Stimulated activated CD4-positive, alpha-beta T cell treated with anti-CD3 and anti-CD28 coated beads, Interleukin-2, amount 100 ng/mL, for 48 hours (primary cell): ENCODE results near the gene TEX38.
"Not testable (repeated sequence)": the region's sequence is repeated elsewhere in the genome, so short reads cannot be mapped to it uniquely, and the experiment has no call there.

Experiments used
- DNase-seq, 2 donors: peaks; one replicate each; pipeline ENCODE4 v3.0.0-alpha.2; 2020

Gene TEX38

GRCh38 chr1:46689897-46690296 is 18.2 kb downstream of the TEX38 start:
- no peak for DNase-seq

DNA sequence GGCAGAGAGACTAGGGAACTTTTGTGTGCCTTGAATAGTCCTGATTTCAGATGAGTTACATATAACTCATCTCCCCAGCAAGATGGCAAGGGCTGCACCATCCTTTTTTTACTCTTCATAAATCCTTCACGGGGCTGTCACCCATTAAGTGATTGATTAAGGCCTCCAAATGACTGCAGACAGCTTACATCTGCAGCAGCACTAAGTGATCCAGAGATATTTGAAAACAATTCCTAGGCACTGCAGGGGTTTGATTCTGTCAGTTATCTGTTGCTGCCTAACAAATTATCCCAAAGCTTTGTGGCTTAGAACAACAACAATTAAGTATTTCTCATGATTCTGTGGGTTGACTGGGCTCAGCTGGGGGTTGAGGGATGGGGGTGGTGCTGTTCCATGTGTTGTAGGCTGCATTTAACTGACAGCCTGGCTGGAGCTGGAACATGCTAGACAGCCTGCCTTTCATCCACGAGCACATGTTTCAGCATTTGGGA is 19.3 kb downstream of the TEX38 start:
- no peak for DNase-seq

- DNase-seq: no peak
Measured at GRCh38 chr1:46691997-46692790, 20.5 kb downstream of the TEX38 start.

DNA sequence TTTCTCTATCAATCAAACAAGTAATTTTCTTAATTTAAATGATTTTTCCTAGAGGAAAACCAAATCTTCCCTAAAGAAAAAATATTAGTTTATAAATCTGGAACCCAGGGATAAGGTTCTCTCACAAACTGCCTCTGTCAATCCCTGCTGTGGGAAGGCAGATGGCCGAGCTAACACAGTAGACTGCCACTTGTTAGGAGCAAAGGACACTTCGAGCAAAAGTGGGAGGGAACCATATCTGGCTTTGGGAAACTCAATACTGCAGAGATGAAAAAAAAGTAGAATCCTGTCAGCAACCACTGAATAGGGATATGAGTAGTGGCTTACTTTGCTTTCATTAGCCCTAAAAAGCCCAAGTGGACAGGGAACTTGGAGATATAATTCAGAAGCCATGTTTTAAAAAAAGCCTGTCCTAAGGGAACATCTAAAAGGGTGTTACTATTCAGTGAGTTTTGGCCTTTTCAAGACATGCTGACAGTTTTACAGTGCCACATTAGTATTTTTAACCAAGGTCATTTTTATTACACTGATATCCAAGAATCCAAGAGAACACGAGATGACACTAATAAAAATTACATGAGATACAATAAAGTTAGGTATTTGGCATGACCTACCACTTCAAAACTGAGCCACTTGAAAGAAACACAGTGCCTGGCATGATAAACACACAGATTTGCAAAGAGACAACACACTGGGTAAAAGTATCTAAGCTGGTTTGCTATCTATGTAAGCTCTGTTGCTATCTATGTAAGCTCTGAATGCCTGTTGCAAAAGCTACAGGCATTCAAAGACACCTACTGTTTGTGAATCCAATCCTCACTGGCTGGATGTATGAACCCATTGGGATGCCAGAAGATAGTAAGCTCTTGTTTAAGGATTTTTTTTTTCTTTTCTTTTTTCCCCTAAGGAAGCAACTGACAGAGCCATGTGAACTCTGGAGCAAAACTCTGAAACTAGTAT is 21.4 kb downstream of the TEX38 start:
- no peak for DNase-seq

- not testable (repeated sequence) for DNase-seq
Measured at GRCh38 chr1:46694676-46695075, 23.0 kb downstream of the TEX38 start.

GRCh38 chr1:46697053-46697452 is 25.4 kb downstream of the TEX38 start:
- no peak for DNase-seq

- DNase-seq: no peak
Measured at GRCh38 chr1:46699666-46700065, 28.0 kb downstream of the TEX38 start.

GRCh38 chr1:46703927-46704641 is 32.4 kb downstream of the TEX38 start:
- DNase-seq: no peak

DNA sequence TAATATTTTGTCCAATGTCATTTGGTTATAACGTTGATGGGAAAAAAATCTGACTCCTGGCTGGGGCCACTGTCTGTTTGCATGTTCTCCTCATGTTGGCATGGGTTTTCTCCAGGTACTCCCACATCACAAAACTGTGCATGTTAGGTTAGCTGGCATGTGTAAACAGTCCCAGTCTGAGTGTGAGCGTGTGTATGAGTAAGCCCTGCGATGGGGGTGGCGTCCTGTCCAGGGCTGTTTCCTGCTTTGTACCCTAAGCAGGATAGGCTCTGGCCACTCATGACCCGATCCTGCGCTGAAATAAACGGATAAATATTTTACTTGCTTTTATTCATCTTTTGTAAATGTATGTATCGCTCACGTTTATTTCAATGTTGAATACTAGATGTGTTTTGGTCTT is 33.8 kb downstream of the TEX38 start:
- DNase-seq: no peak

- no peak for DNase-seq
Measured at GRCh38 chr1:46708121-46708520, 36.5 kb downstream of the TEX38 start.

- DNase-seq: no peak
Measured at GRCh38 chr1:46714976-46715375, 43.3 kb downstream of the TEX38 start.

- DNase-seq: no peak
Measured at GRCh38 chr1:46717654-46718053, 46.0 kb downstream of the TEX38 start.

DNA sequence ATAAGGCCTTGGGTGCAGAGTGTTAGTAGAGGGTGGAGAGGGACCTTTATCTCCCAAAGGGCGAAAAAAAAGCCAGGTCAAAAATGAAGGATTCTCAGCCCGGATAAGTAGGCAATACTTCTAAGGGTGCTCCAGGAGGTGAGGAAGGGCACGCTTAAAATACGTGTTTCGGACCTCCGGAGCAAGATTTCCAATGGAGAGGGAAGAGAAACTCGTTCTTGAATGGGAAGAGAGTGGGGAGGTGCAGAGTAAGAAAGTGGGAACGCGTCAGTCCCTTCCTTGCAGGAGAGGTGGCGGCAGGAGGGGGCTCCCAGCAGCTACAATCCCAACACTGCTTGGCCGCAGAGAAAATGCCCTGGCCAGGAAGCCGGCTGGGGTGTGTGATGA is 46.7 kb downstream of the TEX38 start:
- no peak for DNase-seq

DNA sequence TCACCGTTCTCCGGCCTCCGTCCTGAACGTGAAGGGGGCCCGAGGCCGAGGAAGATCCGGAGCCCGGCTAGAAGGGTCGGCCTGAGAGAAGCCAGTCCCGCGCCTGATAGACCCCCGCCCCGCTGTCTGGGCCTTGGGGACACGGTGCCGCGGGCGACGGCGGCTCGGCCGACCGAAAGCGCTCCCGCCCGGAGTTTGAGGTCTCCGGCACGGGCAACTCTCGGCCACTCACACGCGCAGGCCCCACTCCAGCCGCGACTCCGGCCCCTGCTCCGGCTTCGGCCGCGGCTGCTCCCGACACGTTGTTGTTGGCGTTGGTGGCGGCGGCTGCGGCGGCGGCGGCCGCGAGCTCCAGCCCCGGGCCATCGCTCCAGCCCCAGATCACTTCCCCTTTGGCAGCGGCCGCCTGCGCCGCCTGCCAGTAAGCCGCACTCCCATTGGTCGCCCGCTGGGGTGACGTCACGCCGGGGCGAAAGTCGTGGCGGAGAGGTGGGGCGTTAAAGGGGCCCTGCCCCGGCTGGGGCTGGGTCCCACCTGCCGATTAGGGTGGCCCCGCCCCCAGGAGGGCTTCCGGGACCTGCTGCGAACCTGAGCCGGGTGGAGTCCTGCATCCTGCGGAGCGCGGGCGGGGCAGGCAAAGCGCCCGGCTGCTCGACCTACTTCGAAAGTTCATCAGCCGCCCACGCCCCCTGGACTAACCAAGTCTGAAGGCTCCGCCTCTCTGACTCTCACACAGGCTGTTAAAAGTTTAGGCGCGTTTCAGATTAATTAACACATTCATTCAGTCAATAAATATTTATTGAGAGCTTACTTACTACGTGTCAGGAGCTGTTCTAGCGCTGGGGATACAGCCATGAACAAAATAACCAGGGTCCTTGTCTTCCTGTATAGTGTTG is 47.3 kb downstream of the TEX38 start, which contains the start of gene EFCAB14:
TSS of gene EFCAB14 (minus strand) at position 388 of the 896 bp plus-strand sequence. CDS start 1,027 bp downstream, outside the sequence.
- peak; percentile 99 for DNase-seq

DNA sequence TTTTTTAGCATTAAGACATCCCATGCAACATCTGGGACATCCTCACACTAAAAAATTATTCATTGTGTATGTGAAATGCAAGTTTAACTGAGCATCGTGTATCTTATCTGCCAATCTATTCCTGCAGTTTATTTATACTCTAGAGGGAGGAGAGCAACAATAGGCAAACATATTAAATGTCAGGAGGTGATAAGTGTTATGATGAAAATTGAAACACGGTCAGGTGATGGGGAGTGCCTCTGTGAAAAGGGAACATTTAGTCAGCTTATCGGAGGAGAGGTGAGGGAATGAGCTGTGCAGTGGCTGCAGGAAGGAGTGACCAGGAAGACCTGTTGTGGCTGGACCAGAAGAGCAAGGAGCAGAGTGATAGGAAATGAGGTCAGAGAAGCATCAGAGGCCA is 48.0 kb downstream of the TEX38 start:
- DNase-seq: no peak

DNA sequence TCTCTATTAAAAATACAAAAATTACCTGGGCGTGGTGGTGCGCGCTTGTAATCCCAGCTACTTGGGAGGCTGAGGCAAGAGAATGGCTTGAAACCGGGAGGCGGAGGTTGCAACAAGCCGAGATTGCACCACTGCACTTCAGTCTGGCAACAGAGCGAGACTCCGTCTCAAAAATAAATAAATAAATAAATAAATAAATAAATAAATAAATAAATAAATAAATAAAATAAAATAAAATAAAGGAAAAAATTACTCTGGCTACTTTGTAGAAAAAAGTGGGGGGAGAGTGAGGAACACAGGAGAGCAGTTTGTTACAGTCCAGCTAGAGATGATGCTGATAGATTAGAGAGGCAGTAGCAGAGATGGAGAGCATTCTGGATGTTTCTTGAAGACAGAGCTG is 48.7 kb downstream of the TEX38 start:
- DNase-seq: not testable (repeated sequence)

GRCh38 chr1:46721204-46721603 is 49.5 kb downstream of the TEX38 start:
- no peak for DNase-seq

DNA sequence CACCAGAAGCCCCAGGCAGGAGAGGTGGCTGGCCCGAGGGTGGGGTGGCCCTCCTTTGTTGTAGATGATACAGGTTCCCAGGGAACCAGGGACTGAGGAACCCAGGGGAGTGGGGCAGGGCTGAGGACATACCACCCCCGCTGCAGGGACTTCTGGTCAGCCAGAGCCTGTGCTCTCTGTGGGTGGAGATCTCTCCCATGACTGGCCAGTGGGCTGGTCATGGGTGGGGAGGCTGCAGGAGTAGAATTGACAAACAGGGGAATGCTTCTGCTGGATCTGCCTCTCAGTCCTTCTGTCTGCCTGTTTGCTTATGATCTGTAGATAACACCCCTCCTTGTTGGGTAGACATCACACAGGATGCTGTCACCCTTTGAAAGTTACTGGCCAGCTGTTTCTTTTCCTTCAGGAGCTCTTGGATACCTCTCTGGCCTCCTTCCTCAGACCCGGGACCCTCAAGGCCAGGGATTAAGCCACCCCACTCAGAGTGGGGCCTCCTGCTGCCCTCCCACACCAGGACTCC is 50.1 kb downstream of the TEX38 start:
- no peak for DNase-seq
